ENCODE measurements around the gene ATP13A1. TPM values are rescaled to one million over a fixed set of nuclear protein-coding genes. Genes with fewer than 3 reads are reported as not detected.

Gene ATP13A1
- total and polyA plus RNA-seq, 2 donors (not counting 3 experiments of a cell fraction or from before 2014, with no cell fraction given): 36.9 to 48.7 TPM

GRCh38 chr19:19627621-19628500, 35.6 kb downstream of the ATP13A1 start, which contains the start of gene LPAR2:
LPAR2 (minus strand) TSS chr19:19628220; CDS start chr19:19627275, 945 bp downstream.
- H3K9me1 ChIP-seq (replicated peaks; ENCODE audit: control insufficient read depth, extremely low read depth, insufficient read depth, low read length): no peaks in the 10 kb centered on the region
- DNase-seq (ENCODE audit: low read depth, low spot score) (no peak), FAIRE-seq (no peak)
- no peak within 1 kb of the TSS for H2AFZ ChIP-seq (ENCODE audit: low read depth, low read length)
- H3K79me2 ChIP-seq (ENCODE audit: control insufficient read depth, insufficient read depth, low read length): no peaks in the 10 kb centered on the region
- ChIA-PET POLR2A (no interaction called here), CTCF (interaction anchor here (1.0 to 1.2 kb wide), 2 partner anchors 73 to 74 kb away, joined by 3 read pairs; no protein-coding TSS in a partner anchor)
- no TSS peak for BruUV-seq (replicated peaks)
- H3K36me3 ChIP-seq (ENCODE audit: control insufficient read depth in 2 of 2, extremely low read depth in 1 of 2, insufficient read depth in 2 of 2, low read length in 2 of 2): no peaks in the 10 kb centered on the region
- H3K9ac ChIP-seq (replicated peaks; ENCODE audit: extremely low read depth, insufficient read depth, low read length): no peak within 1 kb of the TSS
- H3K27ac ChIP-seq (ENCODE audit: insufficient read depth, low read depth, low read length): no peak within 1 kb of the TSS
- H3K27me3 ChIP-seq (ENCODE audit: control insufficient read depth in 2 of 2, insufficient read depth in 2 of 2, low read length in 2 of 2): peaks cover 0 to 6% of the 10 kb centered on the region in 2 experiments
- dilution Hi-C loops (cut with MboI; ENCODE audit: extremely low pct_ligation_motif_present, low sequenced_read_pairs) (no loop called here), intact Hi-C loops (cut with micrococcal nuclease) (no loop called here)
- H3K4me3 ChIP-seq (replicated peaks in 1 of 3; ENCODE audit: insufficient read depth in 1 of 3, low read depth in 1 of 3, low read length in 3 of 3): peak within 1 kb of the TSS in 1 of 3 experiments; percentile 8
- no peak for TF ChIP-seq MAX (IDR thresholded peaks at IDR 0.05; ENCODE audit: insufficient read depth, insufficient read length)
- TF ChIP-seq EZH2 (IDR thresholded peaks at IDR 0.05; ENCODE audit: borderline replicate concordance, low read depth, low read length, severe bottlenecking): peak; percentile 43
- no peak for TF ChIP-seq GATA2 (IDR thresholded peaks at IDR 0.05; ENCODE audit: insufficient read depth, insufficient read length, low read depth, low read length)
- peak; percentile 19 for TF ChIP-seq POLR2AphosphoS5 (IDR thresholded peaks at IDR 0.05; ENCODE audit: insufficient read depth, low read depth, low read length)
- no peak for TF ChIP-seq FOS (IDR thresholded peaks at IDR 0.05; ENCODE audit: borderline replicate concordance, insufficient read depth, low read length)
- no peaks in the 10 kb centered on the region for H3K4me1 ChIP-seq (ENCODE audit: control insufficient read depth, extremely low read depth, insufficient read depth, low read length)
- H4K20me1 ChIP-seq (replicated peaks; ENCODE audit: control insufficient read depth, extremely low read depth, insufficient read depth, low read length): no peaks in the 10 kb centered on the region
- H3K9me3 ChIP-seq (replicated peaks; ENCODE audit: control insufficient read depth, insufficient read depth, low read length): no peaks in the 10 kb centered on the region
- H3K4me2 ChIP-seq (ENCODE audit: insufficient read depth, low read length): peak within 1 kb of the TSS; percentile 5
